Adipocyte (in vitro differentiated cells): ENCODE data around the gene KIF6.
A peak's percentile ranks its signal among the peaks of the same experiment; 100 is the strongest.
"Not testable (repeated sequence)": the region's sequence is repeated elsewhere in the genome, so short reads cannot be mapped to it uniquely, and the experiment has no call there.

Experiments
- DNase-seq: peaks from one replicate; pipeline ENCODE4 v3.0.0-alpha.2; 2015; ENCODE audit warnings: low read depth
- H3K27me3 ChIP-seq: replicated peaks from 2 replicates; pipeline ENCODE4 v1.7.0; 2013; ENCODE audit warnings: mild to moderate bottlenecking, low read length, moderate library complexity; ENCODE audit not compliant: control insufficient read depth, insufficient read depth
- H3K36me3 ChIP-seq: 2 replicates; pipeline ENCODE4 v1.7.0; 2013; ENCODE audit warnings: low read length, mild to moderate bottlenecking, moderate library complexity; ENCODE audit not compliant: control insufficient read depth, insufficient read depth, severe bottlenecking
- H3K4me1 ChIP-seq: 2 replicates; pipeline ENCODE4 v1.7.0; 2013; ENCODE audit warnings: mild to moderate bottlenecking, low read length, moderate library complexity; ENCODE audit not compliant: control insufficient read depth, insufficient read depth
- H3K4me3 ChIP-seq: 2 replicates; pipeline ENCODE4 v1.7.0; 2013; ENCODE audit warnings: mild to moderate bottlenecking, low read length, moderate library complexity
- H3K9ac ChIP-seq: 2 replicates; pipeline ENCODE4 v1.7.0; 2013; ENCODE audit warnings: mild to moderate bottlenecking, low read length, moderate library complexity
- H3K9me3 ChIP-seq: 2 replicates; pipeline ENCODE4 v1.7.0; 2013; ENCODE audit warnings: mild to moderate bottlenecking, low read length, moderate library complexity; ENCODE audit not compliant: control insufficient read depth

KIF6 gene

DNA sequence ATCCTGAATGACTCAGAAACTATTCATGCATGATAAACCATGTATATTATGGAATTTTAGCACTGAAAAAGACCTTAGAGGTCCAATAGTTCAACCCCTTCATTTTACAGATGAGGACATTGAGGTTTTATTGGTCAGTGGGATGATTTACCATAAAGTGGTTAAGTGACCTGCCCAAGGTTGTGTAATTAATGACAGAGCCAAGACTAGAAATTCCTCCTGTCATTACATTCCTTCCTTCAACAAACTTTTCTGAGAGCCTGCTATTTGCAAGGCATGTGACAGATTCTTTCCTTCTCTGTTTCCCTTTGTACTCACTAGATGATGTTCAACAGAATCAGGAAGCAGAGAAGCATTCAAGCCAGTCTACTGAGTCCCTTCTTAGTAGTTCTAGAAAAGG lies 232.0 kb downstream of the KIF6 start:
- no peaks in the 10 kb centered on the region for H3K36me3 ChIP-seq
- no peaks in the 10 kb centered on the region for H3K9me3 ChIP-seq
- no peaks in the 10 kb centered on the region for H3K27me3 ChIP-seq
- peaks cover 55% of the 10 kb centered on the region for H3K4me1 ChIP-seq
- peak overlapping the region; percentile 1 for H3K4me3 ChIP-seq
- H3K9ac ChIP-seq = peak overlapping the region; percentile 15
- DNase-seq = peak; percentile 33

DNA sequence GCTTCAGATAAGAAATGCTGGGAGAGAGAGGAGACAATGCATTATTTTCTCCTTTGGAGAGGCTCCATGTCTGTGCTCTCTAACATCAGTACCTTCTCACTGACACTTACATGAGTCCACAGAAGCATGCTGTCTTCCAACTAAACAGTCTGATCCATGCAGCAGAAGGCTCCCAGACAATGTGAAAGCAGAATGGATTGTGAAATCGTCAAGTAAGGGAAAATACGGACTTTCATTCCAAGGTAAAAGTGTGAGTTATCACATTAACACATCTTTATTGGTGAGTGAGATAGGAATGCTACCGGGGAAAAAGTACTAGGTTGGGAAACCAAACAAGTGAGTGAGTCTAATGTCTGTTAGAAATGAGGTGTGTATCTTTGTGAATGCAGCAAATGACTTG lies 235.1 kb downstream of the KIF6 start:
- H3K9me3 ChIP-seq = no peaks in the 10 kb centered on the region
- no peaks in the 10 kb centered on the region for H3K27me3 ChIP-seq
- H3K9ac ChIP-seq = peak overlapping the region; percentile 13
- peaks cover 31% of the 10 kb centered on the region for H3K4me1 ChIP-seq
- no peaks in the 10 kb centered on the region for H3K36me3 ChIP-seq
- DNase-seq = no peak
- no peak overlapping the region for H3K4me3 ChIP-seq

DNA sequence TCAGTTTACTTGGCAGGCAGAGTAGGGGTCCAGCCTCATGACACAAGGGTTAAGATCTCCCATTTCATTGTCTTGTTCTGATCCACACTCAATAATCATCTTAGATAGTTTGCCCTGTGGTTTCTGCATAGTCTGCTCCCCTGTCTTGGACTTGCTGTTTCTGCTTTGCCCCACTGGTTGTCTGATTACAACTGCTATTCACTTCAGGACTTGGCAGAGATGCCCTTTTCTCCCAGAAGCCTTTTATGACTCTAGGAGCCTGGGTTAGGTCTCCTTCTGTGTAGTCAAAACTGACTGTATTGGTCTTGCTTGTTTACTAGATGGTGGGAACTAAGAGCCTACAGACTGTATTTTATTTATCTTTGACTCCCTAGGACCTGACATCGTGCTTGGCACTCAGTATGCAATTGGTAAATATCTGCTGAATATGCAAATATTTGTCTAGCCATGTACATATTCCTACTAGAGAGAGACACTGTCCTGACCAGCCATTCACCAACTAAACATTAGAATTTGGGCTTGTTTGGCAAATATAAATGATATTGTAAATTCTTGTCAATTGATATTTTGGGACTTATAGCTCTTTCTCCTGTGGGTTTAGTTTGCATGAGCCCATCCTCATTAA lies 236.8 kb downstream of the KIF6 start:
- H3K9me3 ChIP-seq = no peaks in the 10 kb centered on the region
- no peak for DNase-seq
- no peaks in the 10 kb centered on the region for H3K36me3 ChIP-seq
- no peak overlapping the region for H3K4me3 ChIP-seq
- peaks cover 19% of the 10 kb centered on the region for H3K4me1 ChIP-seq
- no peaks in the 10 kb centered on the region for H3K27me3 ChIP-seq
- H3K9ac ChIP-seq = no peak overlapping the region

DNA sequence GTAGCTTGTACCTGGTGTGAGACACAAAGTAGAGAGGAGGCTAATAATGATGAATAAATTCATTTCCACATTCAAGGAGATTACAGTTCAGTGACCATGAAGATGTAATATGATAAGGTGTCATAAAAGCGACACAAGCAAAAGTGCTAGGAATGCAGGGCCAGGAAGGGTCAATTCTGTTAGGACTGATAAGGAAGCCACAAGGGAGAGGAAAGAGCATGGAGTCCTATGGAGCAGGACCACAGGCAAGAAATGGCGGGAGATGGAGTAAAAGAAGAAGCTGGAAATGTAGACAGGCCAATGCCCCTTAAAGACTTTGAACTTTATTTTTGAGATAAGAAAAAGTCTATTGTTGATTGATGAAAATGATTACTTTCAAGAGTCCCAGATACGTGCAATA lies 240.9 kb downstream of the KIF6 start:
- no peaks in the 10 kb centered on the region for H3K27me3 ChIP-seq
- no peak for DNase-seq
- H3K9me3 ChIP-seq = no peaks in the 10 kb centered on the region
- H3K4me3 ChIP-seq = no peak overlapping the region
- H3K4me1 ChIP-seq = no peaks in the 10 kb centered on the region
- no peak overlapping the region for H3K9ac ChIP-seq
- H3K36me3 ChIP-seq = no peaks in the 10 kb centered on the region

DNA sequence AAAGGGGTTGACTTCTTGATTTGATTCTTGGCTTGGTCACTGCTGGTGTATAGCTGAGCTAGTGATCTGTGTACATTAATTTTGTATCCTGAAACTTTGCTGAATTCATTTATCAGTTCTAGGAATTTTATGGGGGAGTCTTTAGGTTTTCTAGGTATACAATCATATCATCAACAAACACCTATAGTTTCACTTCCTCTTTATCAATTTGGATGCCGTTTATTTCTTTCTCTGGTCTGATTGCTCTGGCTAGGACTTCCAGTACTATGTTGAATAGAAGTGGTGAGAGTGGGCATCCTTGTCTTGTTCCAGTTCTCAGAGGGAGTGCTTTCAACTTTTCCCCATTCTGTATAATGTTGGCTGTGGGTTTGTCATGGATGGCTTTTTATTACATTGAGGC lies 245.4 kb downstream of the KIF6 start:
- not testable (repeated sequence) for H3K4me1 ChIP-seq, DNase-seq, H3K36me3 ChIP-seq, H3K27me3 ChIP-seq, H3K9me3 ChIP-seq, H3K9ac ChIP-seq, H3K4me3 ChIP-seq

DNA sequence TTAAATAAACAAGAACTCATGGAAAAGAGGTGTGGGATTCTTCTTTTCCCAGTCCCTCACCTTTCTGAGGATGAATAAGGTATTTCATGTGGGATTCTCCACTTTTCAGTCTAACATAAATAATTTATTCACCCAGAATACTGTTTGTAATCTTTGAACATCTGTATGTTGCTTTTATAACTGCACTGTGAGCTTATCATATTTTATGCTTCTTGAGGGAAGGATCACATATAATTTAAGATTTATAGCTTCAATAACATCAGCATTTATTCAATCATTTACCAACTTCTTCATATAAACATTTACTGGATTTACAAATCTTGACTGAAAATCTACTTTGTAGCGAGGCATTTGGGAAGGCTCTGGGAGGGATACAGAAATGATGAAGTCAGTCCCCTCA lies 248.5 kb downstream of the KIF6 start:
- no peak for DNase-seq
- Histone ChIP-seq H3K9me3 (no peaks in the 10 kb centered on the region), H3K4me1 (peaks cover 20% of the 10 kb centered on the region), H3K9ac (no peak overlapping the region), H3K27me3 (no peaks in the 10 kb centered on the region), H3K36me3 (no peaks in the 10 kb centered on the region), H3K4me3 (no peak overlapping the region)

DNA sequence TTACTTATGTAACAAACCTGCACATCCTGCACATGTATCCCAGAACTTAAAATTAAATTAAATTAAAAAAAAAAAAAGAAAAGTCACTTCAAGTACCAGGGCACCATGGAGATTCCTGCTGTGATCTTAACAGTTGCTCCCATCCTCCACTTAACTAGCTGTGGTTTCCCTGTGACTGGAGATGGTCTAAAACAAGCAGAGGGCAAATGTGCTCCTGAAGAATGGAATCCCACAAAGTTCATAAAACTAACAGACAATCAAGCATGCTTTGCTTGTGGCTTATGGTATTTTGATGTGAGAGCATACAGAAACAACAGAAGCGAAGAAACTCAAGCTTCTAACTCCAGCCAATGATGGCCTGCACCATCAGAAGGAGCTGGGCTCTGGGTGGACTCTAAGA lies 249.1 kb downstream of the KIF6 start:
- Histone ChIP-seq H3K36me3 (no peaks in the 10 kb centered on the region), H3K27me3 (no peaks in the 10 kb centered on the region), H3K9ac (no peak overlapping the region), H3K4me3 (no peak overlapping the region), H3K4me1 (peaks cover 20% of the 10 kb centered on the region), H3K9me3 (no peaks in the 10 kb centered on the region)
- DNase-seq = no peak

DNA sequence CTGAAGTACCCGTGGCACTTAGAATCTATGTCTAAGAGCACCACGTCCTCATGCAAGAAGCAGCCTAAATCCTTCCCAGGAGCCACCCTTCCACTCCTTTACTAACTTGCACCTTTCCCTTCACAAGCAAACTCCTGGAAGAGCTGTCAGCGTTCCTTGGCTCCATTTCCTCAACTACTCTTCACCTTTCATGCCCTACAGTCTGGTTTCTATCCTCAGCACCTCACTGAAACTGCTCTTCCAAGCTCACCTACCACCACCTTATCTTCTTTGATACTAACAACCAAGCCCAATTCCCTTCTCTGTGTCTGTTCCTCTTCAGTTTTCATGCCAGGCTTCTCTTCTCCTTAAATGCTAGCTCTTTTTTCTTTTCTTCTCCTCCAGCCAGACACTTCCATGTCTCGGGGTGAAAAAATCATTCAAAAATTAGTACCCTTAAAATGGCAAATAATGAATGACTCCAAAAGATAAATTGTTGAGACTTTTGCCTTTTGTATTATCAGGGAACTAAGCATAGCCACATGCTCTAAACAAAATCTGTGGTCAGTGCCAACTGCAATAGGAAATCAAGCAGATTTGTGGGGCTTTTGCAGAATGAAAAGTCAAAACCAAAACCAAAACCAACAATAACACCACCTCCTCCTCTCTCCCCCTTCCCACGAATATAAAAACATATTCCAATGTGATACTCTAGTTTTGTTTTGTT lies 253.1 kb downstream of the KIF6 start:
- Histone ChIP-seq H3K27me3 (no peaks in the 10 kb centered on the region), H3K36me3 (no peaks in the 10 kb centered on the region), H3K4me1 (peaks cover 20% of the 10 kb centered on the region), H3K9ac (no peak overlapping the region), H3K4me3 (no peak overlapping the region), H3K9me3 (peaks cover 12% of the 10 kb centered on the region)
- peak; percentile 19 for DNase-seq

DNA sequence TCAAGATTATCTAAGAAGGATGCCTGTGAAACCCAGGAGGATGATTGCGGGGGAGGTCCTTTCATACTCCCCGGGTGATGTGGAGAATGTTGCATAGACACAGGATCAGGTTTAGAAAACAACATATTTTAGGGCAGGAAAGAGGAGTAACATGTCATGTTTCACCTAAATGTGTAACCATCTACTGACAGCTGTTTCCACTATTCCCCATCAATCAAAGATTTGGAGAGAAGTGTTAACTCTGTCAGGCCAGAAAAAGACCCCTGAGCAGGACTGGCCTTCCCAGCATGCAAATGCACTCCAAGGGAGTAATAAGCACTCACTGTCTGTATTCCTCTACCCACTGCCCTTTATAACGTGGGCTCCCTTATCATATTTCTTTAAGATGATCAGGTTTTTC lies 254.7 kb downstream of the KIF6 start:
- Histone ChIP-seq H3K4me1 (peaks cover 24% of the 10 kb centered on the region), H3K9me3 (peaks cover 12% of the 10 kb centered on the region), H3K36me3 (no peaks in the 10 kb centered on the region), H3K4me3 (no peak overlapping the region), H3K27me3 (no peaks in the 10 kb centered on the region), H3K9ac (no peak overlapping the region)
- DNase-seq = no peak

DNA sequence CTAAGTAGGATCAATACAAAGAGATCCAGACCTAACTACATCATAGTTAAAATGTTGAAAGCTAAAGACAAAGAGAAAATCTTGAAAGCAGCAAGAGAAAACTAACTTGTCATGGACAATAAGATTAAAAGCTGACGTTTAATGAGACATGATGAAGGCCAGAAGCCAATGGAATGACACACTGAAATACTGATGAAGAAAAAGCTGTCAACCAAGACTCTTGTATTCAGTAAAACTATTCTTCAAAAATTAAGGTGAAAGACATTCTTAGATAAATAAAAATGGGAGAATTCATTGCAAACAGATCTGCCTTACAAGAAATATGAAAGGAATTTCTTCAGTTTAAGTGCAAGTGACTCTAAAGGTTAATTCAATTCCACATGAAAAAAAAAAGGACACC lies 256.8 kb downstream of the KIF6 start:
- H3K4me1 ChIP-seq = peaks cover 13% of the 10 kb centered on the region
- peaks cover 12% of the 10 kb centered on the region for H3K9me3 ChIP-seq
- H3K36me3 ChIP-seq = no peaks in the 10 kb centered on the region
- no peak overlapping the region for H3K4me3 ChIP-seq
- H3K9ac ChIP-seq = no peak overlapping the region
- no peaks in the 10 kb centered on the region for H3K27me3 ChIP-seq
- DNase-seq = no peak

DNA sequence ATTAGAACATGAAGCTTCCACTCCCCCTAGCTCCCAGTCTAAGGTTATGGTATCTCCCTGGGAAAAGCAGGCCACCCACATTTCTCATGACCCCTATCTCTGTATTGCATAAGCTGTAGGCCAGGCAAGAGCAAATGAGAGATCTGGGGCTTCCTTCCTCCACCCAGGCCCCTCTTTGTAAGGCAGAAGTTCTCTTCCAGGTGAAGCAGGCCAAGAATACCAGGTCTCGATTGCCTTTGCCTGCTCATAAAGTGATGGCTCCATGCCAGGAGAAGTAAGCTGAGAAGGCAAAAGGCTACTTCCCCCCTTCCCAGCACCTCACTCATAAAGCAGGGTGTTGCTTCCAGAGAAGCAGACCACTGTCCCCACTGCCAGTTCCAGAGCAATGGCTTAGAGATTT lies 258.6 kb downstream of the KIF6 start:
- no peaks in the 10 kb centered on the region for H3K27me3 ChIP-seq
- no peaks in the 10 kb centered on the region for H3K36me3 ChIP-seq
- H3K4me1 ChIP-seq = peaks cover 7% of the 10 kb centered on the region
- H3K9me3 ChIP-seq = peaks cover 12% of the 10 kb centered on the region
- H3K9ac ChIP-seq = no peak overlapping the region
- H3K4me3 ChIP-seq = no peak overlapping the region
- DNase-seq = no peak

DNA sequence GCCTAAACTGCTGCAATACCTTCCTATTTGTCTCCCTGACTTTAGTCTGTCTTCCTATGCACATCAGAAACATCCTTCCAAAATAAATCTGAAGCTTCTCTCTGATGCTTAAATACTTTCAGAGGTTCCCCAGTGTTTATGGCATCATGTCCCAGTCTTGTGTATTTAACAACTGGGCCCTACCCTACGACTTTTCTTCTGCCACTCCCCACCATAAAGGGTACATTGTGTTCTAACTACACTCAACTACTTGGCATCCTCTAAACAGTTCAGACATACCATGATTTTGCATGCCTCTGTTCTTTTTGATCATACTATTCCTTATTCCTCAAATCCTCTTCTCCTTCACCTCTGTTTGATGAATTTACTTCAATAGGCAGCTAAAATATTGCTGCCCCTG lies 259.7 kb downstream of the KIF6 start:
- no peaks in the 10 kb centered on the region for H3K27me3 ChIP-seq
- no peaks in the 10 kb centered on the region for H3K36me3 ChIP-seq
- DNase-seq = peak; percentile 15
- no peak overlapping the region for H3K4me3 ChIP-seq
- H3K4me1 ChIP-seq = peaks cover 7% of the 10 kb centered on the region
- peaks cover 14% of the 10 kb centered on the region for H3K9me3 ChIP-seq
- H3K9ac ChIP-seq = no peak overlapping the region
